Uterus (tissue), 4 donors: Measurements from ENCODE around the gene ADAMTS2. TPM values are rescaled to one million over a fixed set of nuclear protein-coding genes. Genes with fewer than 3 reads are reported as not detected.

Source experiments
- DNase-seq, 2 donors: peaks; one replicate each; pipeline ENCODE4 v3.0.0-alpha.2; 2019 to 2020
- H3K27ac ChIP-seq, 2 donors: fragments of 200-600 bp; sonication (generic); 1 replicate in 1 of 2; 2 replicates in 1 of 2; pipeline ENCODE4 v1.5.1; 2016 to 2018
- H3K27me3 ChIP-seq, 2 donors: fragments of 200-600 bp; sonication (generic); one replicate each; pipeline ENCODE4 v1.5.1; 2018 to 2019; ENCODE audit warnings: control low read depth in 1 of 2
- H3K36me3 ChIP-seq, 2 donors: fragments of 200-600 bp; sonication (generic); one replicate each; pipeline ENCODE4 v1.5.1; 2019; ENCODE audit warnings: control low read depth in 1 of 2
- H3K4me1 ChIP-seq, 2 donors: fragments of 200-600 bp; sonication (generic); one replicate each; pipeline ENCODE4 v1.5.1; 2018 to 2019; ENCODE audit warnings: control low read depth in 1 of 2
- H3K4me3 ChIP-seq, 2 donors: fragments of 200-600 bp; sonication (generic); 1 replicate in 1 of 2; 2 replicates in 1 of 2; pipeline ENCODE4 v1.5.1; 2018 to 2019; ENCODE audit warnings: mild to moderate bottlenecking in 1 of 2
- H3K9me3 ChIP-seq, 2 donors: fragments of 200-600 bp; sonication (generic); one replicate each; pipeline ENCODE4 v1.5.1; 2019; ENCODE audit warnings: control low read depth in 1 of 2
- CTCF ChIP-seq, 4 experiments: fragments of 200-600 bp in 2 of 4; fragments of 450-650 bp in 2 of 4; sonication (generic) in 2 of 4; IDR thresholded peaks; one replicate each; pipeline ENCODE4 v1.5.1; 2016 to 2019; ENCODE audit warnings: antibody characterized with exemption in 4 of 4, mild to moderate bottlenecking in 2 of 4, moderate library complexity in 1 of 4
- POLR2A ChIP-seq, 2 donors: fragments of 450-650 bp; IDR thresholded peaks; one replicate each; pipeline ENCODE4 v1.6.1; 2016; ENCODE audit warnings: antibody characterized with exemption in 2 of 2, mild to moderate bottlenecking in 1 of 2, moderate library complexity in 1 of 2
- intact Hi-C: fragments of 100-400 bp; cut with DNase I; formaldehyde crosslinking; loops from one replicate; pipeline ENCODE4 v1.15.1; 2023; ENCODE audit warnings: low total_unique reads
- total RNA-seq, 4 donors: library from RNA; depleted of rRNA in 3 of 4; stranded (reverse); fragments of >200 nt in 3 of 4; gene quantifications; one replicate each; pipeline versions ENCODE4 v1.1.0 to v1.2.4, GENCODE V29; 2014 to 2023
- donor health status: DM: yes; HTN: yes; CAD: no.

ADAMTS2 gene
- total RNA-seq, 4 donors from 2014 or later = 4.1 to 97.1 (median 40.3) TPM

GRCh38 chr5:179361037-179361603, 15.9 kb upstream of the ADAMTS2 start:
- no peak for DNase-seq
- no peak overlapping the region for H3K27ac ChIP-seq
- intact Hi-C loops = no loop called here

GRCh38 chr5:179357031-179357430, 11.8 kb upstream of the ADAMTS2 start:
- no peak overlapping the region for H3K27ac ChIP-seq
- H3K4me1 ChIP-seq = no peaks in the 10 kb centered on the region
- no peaks in the 10 kb centered on the region for H3K27me3 ChIP-seq
- no peak for TF ChIP-seq POLR2A (IDR thresholded peaks at IDR 0.05)
- TF ChIP-seq CTCF (IDR thresholded peaks at IDR 0.05) = no peak
- DNase-seq = no peak
- intact Hi-C loops = loop anchor here (10.0 kb wide), 1 partner anchor 162 kb away; no protein-coding TSS in a partner anchor
- H3K4me3 ChIP-seq = no peak overlapping the region
- H3K36me3 ChIP-seq = no peaks in the 10 kb centered on the region
- H3K9me3 ChIP-seq = no peaks in the 10 kb centered on the region

More at GRCh38 chr5:179361037-179361603, 15.9 kb upstream of the ADAMTS2 start:
- H3K4me3 ChIP-seq = no peak overlapping the region
- no peaks in the 10 kb centered on the region for H3K36me3 ChIP-seq
- no peaks in the 10 kb centered on the region for H3K9me3 ChIP-seq
- TF ChIP-seq CTCF (IDR thresholded peaks at IDR 0.05) = no peak
- TF ChIP-seq POLR2A (IDR thresholded peaks at IDR 0.05) = no peak
- no peaks in the 10 kb centered on the region for H3K4me1 ChIP-seq
- no peaks in the 10 kb centered on the region for H3K27me3 ChIP-seq

GRCh38 chr5:179355976-179356974, 11.0 kb upstream of the ADAMTS2 start:
- TF ChIP-seq POLR2A (IDR thresholded peaks at IDR 0.05) = no peak
- no peak for TF ChIP-seq CTCF (IDR thresholded peaks at IDR 0.05)
- DNase-seq = no peak
- Histone ChIP-seq H3K4me3 (no peak overlapping the region), H3K27me3 (no peaks in the 10 kb centered on the region), H3K9me3 (no peaks in the 10 kb centered on the region), H3K4me1 (no peaks in the 10 kb centered on the region), H3K36me3 (no peaks in the 10 kb centered on the region), H3K27ac (peak overlapping the region in 1 of 2 donors; percentile 48)
- intact Hi-C loops = loop anchor here (10.0 kb wide), 1 partner anchor 161 kb away; no protein-coding TSS in a partner anchor

GRCh38 chr5:179354305-179354882, 9.1 kb upstream of the ADAMTS2 start:
- DNase-seq = no peak
- TF ChIP-seq CTCF (IDR thresholded peaks at IDR 0.05) = no peak
- no peak for TF ChIP-seq POLR2A (IDR thresholded peaks at IDR 0.05)
- Histone ChIP-seq H3K27ac (no peak overlapping the region), H3K9me3 (no peaks in the 10 kb centered on the region), H3K27me3 (no peaks in the 10 kb centered on the region), H3K4me3 (no peak overlapping the region), H3K4me1 (no peaks in the 10 kb centered on the region), H3K36me3 (no peaks in the 10 kb centered on the region)
- intact Hi-C loops = loop anchor here (10.0 kb wide), 1 partner anchor 160 kb away; no protein-coding TSS in a partner anchor
